IMR-90 (cell line): ENCODE data around the gene C1QTNF9B. TPM values are rescaled to one million over a fixed set of nuclear protein-coding genes. Genes with fewer than 3 reads are reported as not detected.
A peak's percentile ranks its signal among the peaks of the same experiment; 100 is the strongest.

ENCODE experiments used
- ATAC-seq: fragments of 200-7000 bp; cut with Tn5 transposase; 2 replicates; pipeline ENCODE4 v1.9.1; 2020; ENCODE audit warnings: low read depth, mild to moderate bottlenecking, moderate library complexity
- BruUV-seq: library from RNA; stranded (reverse); fragments of 400-500 nt; replicated peaks from 2 replicates; lab custom pipeline; 2021; lab: Mats Ljungman, UMichigan
- CTCF ChIA-PET: fragments of 300-600 bp; formaldehyde crosslinking; extraction: SDS; loops from one replicate; lab custom pipeline; 2021; ENCODE audit warnings: antibody characterized with exemption; lab: Yijun Ruan, JAX
- POLR2A ChIA-PET: fragments of 300-600 bp; sonication (Branson Sonifier 250); formaldehyde crosslinking; loops from one replicate; lab custom pipeline; 2022; ENCODE audit warnings: antibody characterized with exemption; ENCODE audit not compliant: unreplicated experiment; lab: Charles Lee
- DNase-seq: peaks from one replicate; pipeline ENCODE4 v3.0.0; 2013
- H2AFZ ChIP-seq: replicated peaks from 2 replicates; pipeline ENCODE3; 2013; ENCODE audit warnings: low read length, mild to moderate bottlenecking; ENCODE audit not compliant: poor library complexity
- H2AK5ac ChIP-seq: 2 replicates; pipeline ENCODE4 v1.6.1; 2013; ENCODE audit warnings: low read depth, low read length, inconsistent platforms
- H2AK9ac ChIP-seq: replicated peaks from 2 replicates; pipeline ENCODE3; 2013; ENCODE audit warnings: mild to moderate bottlenecking, low read depth, low read length, moderate library complexity; ENCODE audit not compliant: poor library complexity
- H2BK120ac ChIP-seq: 2 replicates; pipeline ENCODE4 v1.6.1; 2013; ENCODE audit warnings: low read depth, low read length, inconsistent platforms
- H2BK15ac ChIP-seq: 3 replicates; pipeline ENCODE4 v1.6.1; 2013; ENCODE audit warnings: low read depth, low read length, inconsistent platforms
- H2BK20ac ChIP-seq: 2 replicates; pipeline ENCODE4 v1.6.1; 2013; ENCODE audit warnings: low read depth, mild to moderate bottlenecking, inconsistent platforms, low read length, moderate library complexity
- H2BK5ac ChIP-seq: 2 replicates; pipeline ENCODE4 v1.6.1; 2013; ENCODE audit warnings: mild to moderate bottlenecking, low read depth, low read length, inconsistent platforms; ENCODE audit not compliant: poor library complexity, severe bottlenecking
- H3K14ac ChIP-seq: replicated peaks from 2 replicates; pipeline ENCODE4 v1.6.1; 2013; ENCODE audit warnings: low read depth, low read length, inconsistent platforms
- H3K18ac ChIP-seq: 2 replicates; pipeline ENCODE4 v1.6.1; 2013; ENCODE audit warnings: low read depth, low read length, control low read depth
- H3K23ac ChIP-seq: 2 replicates; pipeline ENCODE4 v1.6.1; 2013; ENCODE audit warnings: low read depth, low read length, inconsistent platforms
- H3K27ac ChIP-seq: 2 replicates; pipeline ENCODE4 v1.5.1; 2013; ENCODE audit warnings: mild to moderate bottlenecking, control low read depth, low read length; ENCODE audit not compliant: insufficient read depth
- H3K27me3 ChIP-seq: 2 replicates; pipeline ENCODE4 v1.6.1; 2013; ENCODE audit warnings: low read length; ENCODE audit not compliant: control insufficient read depth, insufficient read depth
- H3K36me3 ChIP-seq: 2 replicates; pipeline ENCODE4 v1.6.1; 2013; ENCODE audit warnings: low read length, mixed read lengths; ENCODE audit not compliant: control insufficient read depth, insufficient read depth
- H3K4ac ChIP-seq: 2 replicates; pipeline ENCODE4 v1.6.1; 2013; ENCODE audit warnings: low read depth, low read length, inconsistent platforms
- H3K4me1 ChIP-seq: 2 replicates; pipeline ENCODE4 v1.6.1; 2013; ENCODE audit warnings: low read length, mixed read lengths; ENCODE audit not compliant: control insufficient read depth, insufficient read depth
- H3K4me2 ChIP-seq: 2 replicates; pipeline ENCODE4 v1.6.1; 2013; ENCODE audit warnings: low read depth, mild to moderate bottlenecking, control low read depth, low read length, moderate library complexity
- H3K4me3 ChIP-seq: 2 replicates; pipeline ENCODE4 v1.5.1; 2013; ENCODE audit warnings: low read depth, mild to moderate bottlenecking, control low read depth, low read length, moderate library complexity; ENCODE audit not compliant: insufficient read depth
- H3K56ac ChIP-seq: 2 replicates; pipeline ENCODE4 v1.6.1; 2013; ENCODE audit warnings: low read length, inconsistent platforms; ENCODE audit not compliant: insufficient read depth; ENCODE audit errors: extremely low read depth
- H3K79me1 ChIP-seq, 2 experiments: 2 replicates each; pipeline ENCODE4 v1.6.1; 2013; ENCODE audit warnings: low read length in 2 of 2, inconsistent platforms in 1 of 2, low read depth in 1 of 2
- H3K9ac ChIP-seq: 2 replicates; pipeline ENCODE4 v1.6.1; 2013; ENCODE audit warnings: low read depth, low read length, control low read depth
- H3K9me1 ChIP-seq: 2 replicates; pipeline ENCODE4 v1.6.1; 2013; ENCODE audit warnings: low read length, inconsistent platforms; ENCODE audit not compliant: insufficient read depth
- H3K9me3 ChIP-seq: 2 replicates; pipeline ENCODE4 v1.6.1; 2013; ENCODE audit warnings: low read length; ENCODE audit not compliant: control insufficient read depth, insufficient read depth
- H4K20me1 ChIP-seq: 2 replicates; pipeline ENCODE4 v1.6.1; 2013; ENCODE audit warnings: low read length, inconsistent platforms; ENCODE audit not compliant: insufficient read depth
- H4K5ac ChIP-seq: 2 replicates; pipeline ENCODE4 v1.6.1; 2013; ENCODE audit warnings: mild to moderate bottlenecking, low read depth, low read length, control low read depth
- H4K8ac ChIP-seq, 2 experiments: 2 replicates each; pipeline ENCODE4 v1.6.1; 2013; ENCODE audit warnings: low read depth in 2 of 2, low read length in 2 of 2, control low read depth in 1 of 2, inconsistent platforms in 1 of 2
- H4K91ac ChIP-seq: 2 replicates; pipeline ENCODE4 v1.6.1; 2013; ENCODE audit warnings: low read depth, low read length, inconsistent platforms; ENCODE audit not compliant: insufficient read depth
- BHLHE40 ChIP-seq: fragments of 150-350 bp; IDR thresholded peaks from 2 replicates; pipeline ENCODE4 v1.6.1; 2016; ENCODE audit warnings: mild to moderate bottlenecking, low read depth, low read length
- FOS ChIP-seq: fragments of 150-350 bp; IDR thresholded peaks from 2 replicates; pipeline ENCODE4 v1.6.1; 2016; ENCODE audit warnings: low read depth, low read length
- MAFK ChIP-seq: IDR thresholded peaks from 2 replicates; pipeline ENCODE4 v1.6.1; 2012; ENCODE audit warnings: low read depth, low read length, improper control_type of control experiment
- MAZ ChIP-seq: IDR thresholded peaks from 2 replicates; pipeline ENCODE4 v1.6.1; 2012; ENCODE audit warnings: low read depth, mild to moderate bottlenecking, low read length, improper control_type of control experiment, moderate library complexity, borderline replicate concordance
- MXI1 ChIP-seq: IDR thresholded peaks from 2 replicates; pipeline ENCODE4 v1.6.1; 2012; ENCODE audit warnings: low read depth, mild to moderate bottlenecking, low read length, moderate library complexity, borderline replicate concordance
- NFE2L2 ChIP-seq: fragments of 150-350 bp; IDR thresholded peaks from 2 replicates; pipeline ENCODE4 v1.6.1; 2016; ENCODE audit warnings: low read depth, mild to moderate bottlenecking, low read length
- POLR2A ChIP-seq: IDR thresholded peaks from 2 replicates; pipeline ENCODE4 v1.6.1; 2012; ENCODE audit warnings: mild to moderate bottlenecking, low read depth, low read length
- SMC3 ChIP-seq: fragments of 150-350 bp; IDR thresholded peaks from 2 replicates; pipeline ENCODE4 v1.6.1; 2016; ENCODE audit warnings: low read depth, mild to moderate bottlenecking, antibody characterized with exemption, low read length, moderate library complexity
- USF2 ChIP-seq: fragments of 150-350 bp; IDR thresholded peaks from 2 replicates; pipeline ENCODE4 v1.6.1; 2017; ENCODE audit warnings: mild to moderate bottlenecking, antibody characterized with exemption, low read length, low read depth
- dilution Hi-C: fragments of 300-500 bp; cut with HindIII; formaldehyde crosslinking; loops from one replicate; pipeline ENCODE4 v1.14.3; 2018; ENCODE audit warnings: low sequenced_read_pairs; ENCODE audit not compliant: unreplicated experiment
- in situ Hi-C: fragments of 300-500 bp; cut with MboI; formaldehyde crosslinking; loops from 3 replicates; pipeline ENCODE4 v1.14.3; 2019; ENCODE audit warnings: low sequenced_read_pairs, inconsistent platforms, mixed read lengths
- intact Hi-C: fragments of 100-400 bp; cut with micrococcal nuclease; formaldehyde crosslinking; loops from 2 replicates; pipeline ENCODE4 v1.10.0; 2022
- polyA plus RNA-seq, 3 experiments: library from polyadenylated mRNA; depleted of rRNA; stranded (reverse); fragments of >200 nt; gene quantifications; 2 replicates each; pipeline ENCODE4 v1.2.3, GENCODE V29; 2012; ENCODE audit warnings: low replicate concordance in 1 of 3
- total RNA-seq: library from RNA; depleted of rRNA; stranded (reverse); fragments of >200 nt; gene quantifications from 2 replicates; pipeline ENCODE4 v1.2.3, GENCODE V29; 2012

C1QTNF9B gene
- total and polyA plus RNA-seq, 2 of the 4 experiments (the other 2 are of a cell fraction) = 0.72 to 1.1 TPM

DNA sequence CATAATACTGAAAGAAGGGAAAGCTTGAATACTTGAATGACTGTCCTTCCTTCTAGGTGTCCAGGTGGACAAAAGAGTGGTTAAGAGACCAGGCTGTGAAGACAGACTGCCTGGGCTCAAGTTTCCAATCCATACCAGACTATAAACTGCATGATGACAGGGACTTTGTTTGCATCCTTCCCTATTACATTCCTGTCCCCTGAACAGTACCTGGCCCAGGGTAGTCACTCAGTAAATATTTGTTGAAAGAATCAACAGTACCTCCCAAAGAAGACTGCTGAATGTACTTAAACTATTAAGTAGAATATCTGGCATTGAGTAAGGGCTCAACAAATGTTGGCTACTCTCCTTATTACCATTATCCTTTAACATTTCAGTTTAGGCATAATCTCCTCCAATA lies 37.8 kb downstream of the C1QTNF9B start:
- POLR2A ChIA-PET = no interaction called here

More for the DNA sequence above, 37.8 kb downstream of the C1QTNF9B start:
- Histone ChIP-seq H2AK5ac (peak overlapping the region; percentile 77; the same call in 1 of the 2 replicates), H3K9ac (no peak overlapping the region), H4K5ac (peak overlapping the region; percentile 42; the same call in 1 of the 2 replicates), H2BK20ac (no peak overlapping the region), H2BK120ac (no peak overlapping the region), H3K56ac (no peak overlapping the region), H3K18ac (no peak overlapping the region), H3K79me1 (no peaks in the 10 kb centered on the region), H3K4me1 (peaks cover 7% of the 10 kb centered on the region; the same call in 1 of the 2 replicates), H3K27me3 (no peaks in the 10 kb centered on the region), H4K20me1 (no peaks in the 10 kb centered on the region), H3K4me3 (no peak overlapping the region), H3K36me3 (peaks cover 10% of the 10 kb centered on the region), H3K4ac (no peak overlapping the region), H3K9me3 (no peaks in the 10 kb centered on the region), H3K9me1 (peaks cover 3% of the 10 kb centered on the region; the same call in 1 of the 2 replicates), H4K91ac (no peak overlapping the region), H2BK5ac (peak overlapping the region; percentile 10), H3K14ac (no peak overlapping the region), H3K4me2 (no peak overlapping the region), H4K8ac (0 out of 4 replicates have a peak overlapping the region, but pooled peaks of 1 of the 2 experiments have one; percentile 1), H2BK15ac (no peak overlapping the region), H2AFZ (no peak overlapping the region), H3K23ac (no peak overlapping the region), H3K27ac (no peak overlapping the region), H2AK9ac (no peak overlapping the region)
- TF ChIP-seq MAFK = no peak
- no peak for TF ChIP-seq USF2
- no peak for TF ChIP-seq POLR2A
- no peak for TF ChIP-seq MXI1
- no peak for TF ChIP-seq SMC3
- TF ChIP-seq BHLHE40 = no peak
- no peak for TF ChIP-seq MAZ
- no peak for TF ChIP-seq FOS
- no peak for TF ChIP-seq NFE2L2
- intact Hi-C loops = no loop called here
- dilution Hi-C loops = no loop called here
- BruUV-seq = no TSS peak
- CTCF ChIA-PET = interaction anchor here (0.6 kb wide), 1 partner anchor 401 kb away, joined by 4 read pairs; no protein-coding TSS in a partner anchor
- in situ Hi-C loops = no loop called here
- ATAC-seq (peak; percentile 21; the same call in 1 of the 2 replicates), DNase-seq (no peak)
